ENCODE data around the gene GPR153. TPM values are rescaled to one million over a fixed set of nuclear protein-coding genes. Genes with fewer than 3 reads are reported as not detected.

GPR153 gene
- total RNA-seq, 1 experiment from 2014 or later, result 3.2 TPM

DNA sequence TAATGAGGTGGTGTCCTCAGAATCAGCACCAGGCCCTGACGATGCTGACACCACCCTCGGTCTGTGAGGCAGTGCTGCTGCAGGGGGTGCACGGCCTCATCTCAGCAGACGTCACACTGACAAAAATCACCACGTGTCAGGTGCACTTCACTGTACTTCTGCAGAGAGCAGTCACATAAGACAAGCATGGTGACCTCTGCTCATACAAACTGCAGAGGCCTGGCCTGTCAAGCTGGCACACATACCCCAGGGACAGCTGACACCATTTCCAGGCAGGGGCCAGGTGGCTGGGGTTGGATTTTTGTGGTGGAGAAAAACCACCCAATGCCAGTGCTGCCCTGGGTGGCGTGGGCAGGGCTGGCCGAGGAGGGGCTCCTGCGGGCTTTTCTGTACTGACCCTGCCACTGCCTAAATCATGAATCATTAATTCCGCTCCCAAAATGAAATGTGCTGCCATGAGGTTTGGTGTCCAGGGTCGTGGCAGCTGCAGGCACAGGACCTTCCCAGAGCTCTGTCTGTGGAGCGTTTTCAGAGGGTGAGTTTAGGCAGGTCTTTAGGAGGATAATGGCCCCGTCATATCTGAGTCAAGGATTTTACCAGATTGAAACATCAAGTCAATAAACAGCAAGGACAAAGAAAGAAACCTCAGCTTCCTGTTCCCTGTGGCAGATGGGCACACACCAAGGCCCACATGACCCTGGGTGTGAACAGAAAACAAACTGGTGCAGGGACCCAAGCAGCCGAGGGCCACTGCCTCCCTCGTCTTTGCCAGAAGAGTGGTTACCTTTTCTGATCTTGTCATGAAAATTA is 33.4 kb upstream of the GPR153 start:
- Mint-ChIP-seq H3K9me3 (ENCODE audit: unreplicated experiment) (no peaks in the 10 kb centered on the region), H3K36me3 (ENCODE audit: insufficient read depth, unreplicated experiment) (peaks cover 53% of the 10 kb centered on the region), H3K27ac (ENCODE audit: unreplicated experiment) (no peak overlapping the region), H3K4me1 (ENCODE audit: low read depth, unreplicated experiment) (no peaks in the 10 kb centered on the region), H3K4me3 (ENCODE audit: unreplicated experiment) (no peak overlapping the region), H3K27me3 (ENCODE audit: insufficient read depth, unreplicated experiment) (no peaks in the 10 kb centered on the region)
- H3K4me1 ChIP-seq, result no peaks in the 10 kb centered on the region
- H3K4me3 ChIP-seq (ENCODE audit: low read depth, low read length), result no peak overlapping the region
- no peaks in the 10 kb centered on the region for H3K36me3 ChIP-seq (ENCODE audit: control insufficient read depth, insufficient read depth, low read length)
- ChIA-PET POLR2A (no interaction called here), CTCF (no interaction called here)
- TF ChIP-seq, protein P1, sequence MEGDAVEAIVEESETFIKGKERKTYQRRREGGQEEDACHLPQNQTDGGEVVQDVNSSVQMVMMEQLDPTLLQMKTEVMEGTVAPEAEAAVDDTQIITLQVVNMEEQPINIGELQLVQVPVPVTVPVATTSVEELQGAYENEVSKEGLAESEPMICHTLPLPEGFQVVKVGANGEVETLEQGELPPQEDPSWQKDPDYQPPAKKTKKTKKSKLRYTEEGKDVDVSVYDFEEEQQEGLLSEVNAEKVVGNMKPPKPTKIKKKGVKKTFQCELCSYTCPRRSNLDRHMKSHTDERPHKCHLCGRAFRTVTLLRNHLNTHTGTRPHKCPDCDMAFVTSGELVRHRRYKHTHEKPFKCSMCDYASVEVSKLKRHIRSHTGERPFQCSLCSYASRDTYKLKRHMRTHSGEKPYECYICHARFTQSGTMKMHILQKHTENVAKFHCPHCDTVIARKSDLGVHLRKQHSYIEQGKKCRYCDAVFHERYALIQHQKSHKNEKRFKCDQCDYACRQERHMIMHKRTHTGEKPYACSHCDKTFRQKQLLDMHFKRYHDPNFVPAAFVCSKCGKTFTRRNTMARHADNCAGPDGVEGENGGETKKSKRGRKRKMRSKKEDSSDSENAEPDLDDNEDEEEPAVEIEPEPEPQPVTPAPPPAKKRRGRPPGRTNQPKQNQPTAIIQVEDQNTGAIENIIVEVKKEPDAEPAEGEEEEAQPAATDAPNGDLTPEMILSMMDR (IDR thresholded peaks at IDR 0.05; ENCODE audit: insufficient read depth in 1 of 2, low read depth in 1 of 2, low read length in 1 of 2, severe bottlenecking in 1 of 2, unreplicated experiment in 1 of 2), result no peak
- DNase-seq, result no peak
- intact Hi-C loops (cut with micrococcal nuclease; ENCODE audit: unreplicated experiment), result no loop called here
- H3K9me3 ChIP-seq, result no peaks in the 10 kb centered on the region
- BruUV-seq (replicated peaks), result no TSS peak
- no peaks in the 10 kb centered on the region for H3K27me3 ChIP-seq (replicated peaks; ENCODE audit: control insufficient read depth, insufficient read depth, low read length)

DNA sequence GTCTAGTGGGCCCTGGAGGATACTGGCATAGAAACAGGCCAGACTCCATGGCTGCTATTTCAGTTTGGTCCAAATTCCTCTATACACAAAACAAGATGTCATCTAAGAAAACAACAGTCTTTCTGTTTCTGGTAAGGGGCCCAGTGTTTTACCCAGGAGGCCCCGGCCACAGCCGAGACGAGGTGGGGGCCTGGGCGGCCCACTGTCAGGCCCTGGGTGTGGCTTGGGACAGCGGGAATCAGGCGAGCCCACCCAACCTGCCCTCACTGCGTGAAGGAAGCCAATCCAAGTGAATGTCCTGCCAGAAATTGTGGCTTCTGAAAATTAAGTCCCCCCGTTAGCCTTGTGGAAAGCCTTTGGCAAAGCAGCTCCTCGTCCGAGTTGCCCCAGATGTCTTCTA is 31.2 kb upstream of the GPR153 start:
- CTCF ChIA-PET, result no interaction called here

DNA sequence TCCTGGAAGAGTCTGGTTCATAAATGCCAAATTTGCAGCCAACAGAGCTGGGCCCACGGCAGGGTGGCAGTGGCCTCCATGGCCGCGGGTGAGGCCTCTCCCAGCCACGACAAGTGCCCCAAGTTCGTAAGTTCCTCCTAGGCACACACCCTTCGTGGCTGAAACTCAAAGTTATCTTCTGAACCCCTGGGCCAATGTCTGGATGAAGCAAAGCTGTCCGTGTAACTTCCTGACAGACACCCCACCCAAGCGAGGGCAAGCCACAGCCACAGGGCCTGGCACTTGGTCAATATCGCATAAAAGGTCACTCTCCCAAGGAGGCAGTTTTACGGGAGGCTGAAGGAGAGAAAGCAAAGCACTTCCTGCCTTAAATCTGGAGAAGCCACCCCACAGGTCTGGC is 27.8 kb upstream of the GPR153 start:
- Histone ChIP-seq H3K4me3 (ENCODE audit: low read depth, low read length) (no peak overlapping the region), H3K9me3 (no peaks in the 10 kb centered on the region), H3K36me3 (ENCODE audit: control insufficient read depth, insufficient read depth, low read length) (no peaks in the 10 kb centered on the region; the same call in 1 of the 2 replicates), H3K4me1 (no peaks in the 10 kb centered on the region), H3K27me3 (replicated peaks; ENCODE audit: control insufficient read depth, insufficient read depth, low read length) (no peaks in the 10 kb centered on the region)
- no peak overlapping the region for H3K4me3 Mint-ChIP-seq (ENCODE audit: unreplicated experiment)
- ChIA-PET CTCF (no interaction called here), POLR2A (no interaction called here)
- intact Hi-C loops (cut with micrococcal nuclease; ENCODE audit: unreplicated experiment), result no loop called here
- no TSS peak for BruUV-seq (replicated peaks)
- no peak for DNase-seq
- TF ChIP-seq, protein P1 (IDR thresholded peaks at IDR 0.05; ENCODE audit: insufficient read depth in 1 of 2, low read depth in 1 of 2, low read length in 1 of 2, severe bottlenecking in 1 of 2, unreplicated experiment in 1 of 2), result no peak
- H3K27me3 Mint-ChIP-seq (ENCODE audit: insufficient read depth, unreplicated experiment), result no peaks in the 10 kb centered on the region
- peaks cover 32% of the 10 kb centered on the region for H3K36me3 Mint-ChIP-seq (ENCODE audit: insufficient read depth, unreplicated experiment)
- no peaks in the 10 kb centered on the region for H3K9me3 Mint-ChIP-seq (ENCODE audit: unreplicated experiment)
- H3K27ac Mint-ChIP-seq (ENCODE audit: unreplicated experiment), result no peak overlapping the region
- no peaks in the 10 kb centered on the region for H3K4me1 Mint-ChIP-seq (ENCODE audit: low read depth, unreplicated experiment)

More for the DNA sequence above, 31.2 kb upstream of the GPR153 start:
- H3K9me3 ChIP-seq, result no peaks in the 10 kb centered on the region
- POLR2A ChIA-PET, result no interaction called here
- no peak for DNase-seq
- BruUV-seq (replicated peaks), result no TSS peak
- Mint-ChIP-seq H3K36me3 (ENCODE audit: insufficient read depth, unreplicated experiment) (peaks cover 56% of the 10 kb centered on the region), H3K27me3 (ENCODE audit: insufficient read depth, unreplicated experiment) (no peaks in the 10 kb centered on the region), H3K9me3 (ENCODE audit: unreplicated experiment) (no peaks in the 10 kb centered on the region), H3K27ac (ENCODE audit: unreplicated experiment) (no peak overlapping the region), H3K4me1 (ENCODE audit: low read depth, unreplicated experiment) (no peaks in the 10 kb centered on the region), H3K4me3 (ENCODE audit: unreplicated experiment) (no peak overlapping the region)
- no peaks in the 10 kb centered on the region for H3K36me3 ChIP-seq (ENCODE audit: control insufficient read depth, insufficient read depth, low read length)
- no peaks in the 10 kb centered on the region for H3K27me3 ChIP-seq (replicated peaks; ENCODE audit: control insufficient read depth, insufficient read depth, low read length)
- H3K4me1 ChIP-seq, result no peaks in the 10 kb centered on the region
- TF ChIP-seq, protein P1 (IDR thresholded peaks at IDR 0.05; ENCODE audit: insufficient read depth in 1 of 2, low read depth in 1 of 2, low read length in 1 of 2, severe bottlenecking in 1 of 2, unreplicated experiment in 1 of 2), result no peak
- H3K4me3 ChIP-seq (ENCODE audit: low read depth, low read length), result no peak overlapping the region
- intact Hi-C loops (cut with micrococcal nuclease; ENCODE audit: unreplicated experiment), result no loop called here

Data from Caco-2 (cell line).